GM13977 (cell line): ENCODE results near the gene AKR7A2.

ENCODE experiments used
- DNase-seq: peaks from one replicate; pipeline ENCODE4 v3.0.0; 2012; ENCODE audit warnings: low spot score
- in situ Hi-C: fragments of 300-500 bp; cut with MboI; formaldehyde crosslinking; loops from one replicate; pipeline ENCODE4 v1.12.0; 2022; ENCODE audit warnings: low sequenced_read_pairs, low pct_unique_long_range_greater_than_20kb, mixed read lengths, inconsistent platforms; ENCODE audit not compliant: unreplicated experiment
- TF ChIP-seq, protein P1 (sequence below): IDR thresholded peaks from 2 replicates; pipeline ENCODE4 v1.5.1; 2012; ENCODE audit warnings: mild to moderate bottlenecking, control low read depth; ENCODE audit not compliant: insufficient read depth; ENCODE audit errors: extremely low read depth, missing control alignments

The AKR7A2 gene

DNA sequence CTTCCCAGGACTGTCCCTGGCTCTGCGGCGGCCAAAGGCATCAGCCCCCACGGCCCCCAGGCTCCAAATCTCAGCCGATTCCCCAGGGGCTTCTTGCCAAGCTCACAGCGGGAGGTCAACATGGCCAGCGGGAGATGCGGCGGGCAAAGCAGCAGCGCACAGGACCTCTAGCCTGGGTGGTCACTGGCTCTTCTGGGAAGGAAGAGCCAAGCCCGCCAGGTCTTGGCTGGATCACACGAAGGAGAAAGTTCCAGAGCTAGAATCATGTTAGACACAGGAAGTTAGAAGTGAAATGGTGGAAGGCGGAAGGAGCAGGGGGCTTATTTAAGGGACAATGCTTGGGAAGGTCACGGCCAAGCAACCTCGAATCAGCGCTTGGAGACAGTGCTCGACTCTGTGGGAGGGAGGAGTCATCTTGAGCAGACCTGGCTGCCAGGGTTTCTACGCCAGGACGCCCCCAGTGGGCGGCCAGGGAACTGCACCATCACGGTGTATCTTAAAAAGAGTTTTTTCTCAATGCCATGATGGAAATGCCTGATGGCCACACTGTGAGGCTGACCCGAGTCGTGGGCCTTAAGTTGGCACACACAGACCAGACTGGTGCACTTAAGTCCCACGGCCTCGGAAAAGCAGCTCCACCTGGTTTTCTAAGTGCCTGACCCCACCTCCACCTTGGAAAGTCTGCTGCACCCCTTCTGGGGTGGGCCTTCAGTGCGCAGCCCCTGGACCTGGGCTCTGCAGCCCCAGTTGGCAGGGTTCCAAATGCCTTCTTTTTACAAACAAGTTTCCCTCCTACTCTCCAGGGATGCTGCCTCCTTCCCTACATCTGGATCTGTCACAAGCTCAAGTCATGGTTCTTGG lies 29.5 kb upstream of the AKR7A2 start:
- peak; percentile 89 for DNase-seq
- TF ChIP-seq, protein P1, sequence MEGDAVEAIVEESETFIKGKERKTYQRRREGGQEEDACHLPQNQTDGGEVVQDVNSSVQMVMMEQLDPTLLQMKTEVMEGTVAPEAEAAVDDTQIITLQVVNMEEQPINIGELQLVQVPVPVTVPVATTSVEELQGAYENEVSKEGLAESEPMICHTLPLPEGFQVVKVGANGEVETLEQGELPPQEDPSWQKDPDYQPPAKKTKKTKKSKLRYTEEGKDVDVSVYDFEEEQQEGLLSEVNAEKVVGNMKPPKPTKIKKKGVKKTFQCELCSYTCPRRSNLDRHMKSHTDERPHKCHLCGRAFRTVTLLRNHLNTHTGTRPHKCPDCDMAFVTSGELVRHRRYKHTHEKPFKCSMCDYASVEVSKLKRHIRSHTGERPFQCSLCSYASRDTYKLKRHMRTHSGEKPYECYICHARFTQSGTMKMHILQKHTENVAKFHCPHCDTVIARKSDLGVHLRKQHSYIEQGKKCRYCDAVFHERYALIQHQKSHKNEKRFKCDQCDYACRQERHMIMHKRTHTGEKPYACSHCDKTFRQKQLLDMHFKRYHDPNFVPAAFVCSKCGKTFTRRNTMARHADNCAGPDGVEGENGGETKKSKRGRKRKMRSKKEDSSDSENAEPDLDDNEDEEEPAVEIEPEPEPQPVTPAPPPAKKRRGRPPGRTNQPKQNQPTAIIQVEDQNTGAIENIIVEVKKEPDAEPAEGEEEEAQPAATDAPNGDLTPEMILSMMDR = peak; percentile 78
- in situ Hi-C loops = no loop called here

DNA sequence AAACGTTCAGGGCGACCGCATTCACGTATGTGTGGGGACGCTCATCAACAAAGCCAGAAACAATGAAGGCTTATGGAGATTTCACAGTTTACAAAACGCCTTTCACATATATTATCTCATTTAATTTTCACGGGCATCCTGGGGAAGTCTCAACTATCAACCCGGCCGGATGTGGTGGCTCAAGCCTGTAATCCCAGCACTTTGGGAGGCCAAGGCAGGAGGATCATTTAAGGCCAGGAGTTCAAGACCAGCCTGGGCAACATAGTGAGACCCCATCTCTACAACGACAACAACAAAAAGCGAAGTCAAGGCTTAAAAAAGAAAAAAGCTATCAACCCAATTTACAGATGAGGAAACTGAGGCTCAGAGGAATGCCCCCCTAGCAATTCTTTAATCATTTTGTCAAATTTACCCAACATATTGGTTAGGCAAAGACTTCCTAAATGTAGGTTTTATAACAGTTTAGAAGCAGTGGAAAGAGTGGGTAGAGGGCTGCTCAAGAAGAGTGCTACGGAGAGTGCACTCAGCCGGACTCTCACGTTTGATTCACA lies 28.5 kb upstream of the AKR7A2 start:
- in situ Hi-C loops = no loop called here
- TF ChIP-seq, protein P1 = no peak
- DNase-seq = no peak

DNA sequence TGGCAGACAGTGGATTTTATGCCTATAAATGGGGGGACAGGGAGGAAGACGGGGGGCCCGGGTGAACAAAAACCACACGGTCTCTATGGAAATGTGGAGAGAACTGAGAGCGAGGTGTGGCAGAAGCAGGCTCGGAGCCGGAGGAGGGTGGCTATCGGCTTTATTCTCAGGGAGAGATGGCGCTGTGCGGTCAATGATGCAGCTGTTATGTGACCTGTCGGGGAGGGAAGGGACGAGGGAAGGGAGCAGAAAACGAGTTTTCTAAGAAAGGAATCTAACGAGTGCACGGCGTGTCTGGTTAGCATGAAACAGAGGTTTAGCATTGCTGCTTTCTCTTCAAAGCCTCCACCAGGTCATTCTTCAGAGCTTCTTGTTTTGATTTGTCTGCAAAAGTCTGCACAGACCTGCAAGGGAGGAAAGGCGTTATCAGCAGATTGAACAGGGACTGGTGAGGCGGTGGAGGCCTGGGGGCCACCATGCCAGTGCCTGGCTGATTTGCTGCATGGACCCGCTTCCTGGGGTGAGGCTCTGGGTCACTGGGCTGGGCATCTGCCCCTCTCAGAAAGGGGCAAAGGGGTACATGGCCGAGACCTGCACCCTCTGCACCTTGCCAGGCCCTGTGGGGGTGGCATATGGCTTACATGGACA lies 27.4 kb upstream of the AKR7A2 start:
- in situ Hi-C loops = no loop called here
- TF ChIP-seq, protein P1 = no peak
- DNase-seq = no peak

DNA sequence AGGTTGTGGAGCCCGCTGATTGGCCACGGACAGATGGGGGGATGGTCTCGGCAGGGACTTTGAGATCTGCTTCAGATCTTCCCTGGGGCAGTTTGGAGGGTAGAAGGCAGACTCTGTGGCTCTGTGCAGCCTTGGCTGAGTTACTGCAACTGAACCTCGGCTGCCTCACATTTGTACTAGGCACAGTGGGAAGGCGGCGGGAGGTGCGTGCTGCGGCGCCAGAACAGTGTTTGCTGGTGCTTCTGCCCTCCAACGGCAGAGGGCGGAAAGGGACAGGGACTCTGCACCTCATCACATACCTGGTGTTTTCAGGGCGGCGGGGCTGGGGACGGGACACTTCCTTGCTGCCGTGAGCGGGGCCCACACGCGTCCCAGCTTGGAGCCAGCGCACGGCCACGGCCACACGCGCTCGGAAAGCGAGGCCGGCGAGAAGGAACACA lies 26.4 kb upstream of the AKR7A2 start:
- in situ Hi-C loops = no loop called here
- DNase-seq = no peak
- TF ChIP-seq, protein P1 = no peak

DNA sequence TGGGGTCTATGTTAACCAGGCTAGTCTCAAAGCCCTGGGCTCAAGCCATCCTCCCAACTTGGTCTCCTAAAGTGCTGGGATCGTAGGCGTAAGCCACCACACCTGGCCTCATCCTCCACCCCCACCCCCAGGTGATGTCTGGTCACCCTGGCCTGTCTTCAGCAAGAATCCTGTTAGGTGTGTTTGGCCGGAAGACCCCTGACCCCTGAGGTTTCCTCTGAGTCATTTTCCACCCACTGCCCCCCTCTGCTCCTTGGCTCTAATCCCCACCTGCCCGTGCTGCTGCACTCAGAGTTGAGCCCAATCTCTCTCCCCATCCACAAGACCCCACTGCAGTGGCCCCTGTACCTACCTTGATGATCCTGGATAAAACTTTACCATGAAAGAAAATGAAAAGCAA lies 25.3 kb upstream of the AKR7A2 start:
- in situ Hi-C loops = no loop called here
- TF ChIP-seq, protein P1 = no peak
- no peak for DNase-seq

DNA sequence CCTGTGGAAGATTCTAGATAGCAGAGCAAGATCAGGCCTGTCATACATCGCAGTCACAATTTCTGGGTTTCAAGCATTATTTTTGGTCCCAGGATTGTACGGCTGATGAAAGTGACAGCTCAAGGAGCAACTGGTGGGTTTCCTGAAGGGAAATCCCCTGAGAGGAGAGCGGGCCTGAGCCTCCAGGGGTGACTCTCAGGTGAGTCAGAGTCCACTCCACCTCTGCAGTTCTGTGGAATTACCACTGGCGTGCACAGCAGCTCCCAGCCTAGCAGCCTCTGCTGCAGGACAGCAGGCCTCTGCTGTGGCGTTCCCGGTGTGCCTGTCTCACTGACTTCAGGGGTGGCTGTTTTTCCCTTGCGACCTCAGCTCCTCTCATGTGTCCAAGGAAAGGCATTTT lies 24.6 kb upstream of the AKR7A2 start:
- no peak for DNase-seq
- in situ Hi-C loops = no loop called here
- TF ChIP-seq, protein P1 = no peak
